GM12892 (cell line): ENCODE data around the gene KRT17.

ENCODE experiments used
- POLR2A ChIP-seq: IDR thresholded peaks from 2 replicates; pipeline ENCODE4 v1.6.1; 2011; ENCODE audit warnings: low read depth, low read length, control low read depth
- POLR2AphosphoS5 ChIP-seq: IDR thresholded peaks from 2 replicates; pipeline ENCODE4 v1.6.1; 2011; ENCODE audit warnings: low read depth, low read length, control low read depth
- TAF1 ChIP-seq: IDR thresholded peaks from 2 replicates; pipeline ENCODE4 v1.6.1; 2011; ENCODE audit warnings: low read depth, mild to moderate bottlenecking, control low read depth, low read length, borderline replicate concordance

DNA sequence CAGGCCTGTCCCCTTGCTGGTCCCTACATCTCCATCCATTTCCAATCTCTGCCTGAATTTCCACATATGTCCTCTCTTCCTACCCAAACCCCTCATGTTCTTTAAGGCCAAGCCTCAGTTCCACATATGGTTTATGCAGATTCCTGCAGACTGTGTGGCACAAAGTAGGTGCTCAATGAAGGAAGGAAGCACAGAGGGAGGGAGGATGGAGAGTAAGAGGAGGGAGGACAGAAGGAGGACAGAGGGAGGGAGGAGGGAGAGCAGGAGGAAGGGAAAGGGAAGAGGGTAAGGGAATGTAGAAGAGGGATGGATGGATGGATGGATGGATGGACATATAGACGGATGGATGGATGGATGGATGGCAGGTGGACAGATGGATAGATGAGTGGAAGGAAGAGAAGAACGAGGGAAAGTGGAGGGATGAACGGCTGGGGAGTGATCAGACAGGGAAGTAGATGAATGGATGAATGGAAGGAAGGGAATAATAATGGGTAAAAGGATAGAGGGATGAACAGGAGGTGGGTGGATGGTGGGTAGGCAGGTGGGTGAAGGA is 29.9 kb downstream of the KRT17 start:
- TF ChIP-seq TAF1 (no peak), POLR2A (no peak), POLR2AphosphoS5 (no peak)
